IMR-90 (cell line): ENCODE measurements around the gene XPO6. TPM values are rescaled to one million over a fixed set of nuclear protein-coding genes. Genes with fewer than 3 reads are reported as not detected.

Experiments
- ATAC-seq: fragments of 200-7000 bp; cut with Tn5 transposase; 2 replicates; pipeline ENCODE4 v1.9.1; 2020; ENCODE audit warnings: low read depth, mild to moderate bottlenecking, moderate library complexity
- BruUV-seq: library from RNA; stranded (reverse); fragments of 400-500 nt; replicated peaks from 2 replicates; lab custom pipeline; 2021; lab: Mats Ljungman, UMichigan
- CTCF ChIA-PET: fragments of 300-600 bp; formaldehyde crosslinking; extraction: SDS; loops from one replicate; lab custom pipeline; 2021; ENCODE audit warnings: antibody characterized with exemption; lab: Yijun Ruan, JAX
- POLR2A ChIA-PET: fragments of 300-600 bp; sonication (Branson Sonifier 250); formaldehyde crosslinking; loops from one replicate; lab custom pipeline; 2022; ENCODE audit warnings: antibody characterized with exemption; ENCODE audit not compliant: unreplicated experiment; lab: Charles Lee
- DNase-seq: peaks from one replicate; pipeline ENCODE4 v3.0.0; 2013
- H2AFZ ChIP-seq: replicated peaks from 2 replicates; pipeline ENCODE3; 2013; ENCODE audit warnings: low read length, mild to moderate bottlenecking; ENCODE audit not compliant: poor library complexity
- H2AK5ac ChIP-seq: 2 replicates; pipeline ENCODE4 v1.6.1; 2013; ENCODE audit warnings: low read depth, low read length, inconsistent platforms
- H2AK9ac ChIP-seq: replicated peaks from 2 replicates; pipeline ENCODE3; 2013; ENCODE audit warnings: mild to moderate bottlenecking, low read depth, low read length, moderate library complexity; ENCODE audit not compliant: poor library complexity
- H2BK120ac ChIP-seq: 2 replicates; pipeline ENCODE4 v1.6.1; 2013; ENCODE audit warnings: low read depth, low read length, inconsistent platforms
- H2BK15ac ChIP-seq: 3 replicates; pipeline ENCODE4 v1.6.1; 2013; ENCODE audit warnings: low read depth, low read length, inconsistent platforms
- H2BK20ac ChIP-seq: 2 replicates; pipeline ENCODE4 v1.6.1; 2013; ENCODE audit warnings: low read depth, mild to moderate bottlenecking, inconsistent platforms, low read length, moderate library complexity
- H2BK5ac ChIP-seq: 2 replicates; pipeline ENCODE4 v1.6.1; 2013; ENCODE audit warnings: mild to moderate bottlenecking, low read depth, low read length, inconsistent platforms; ENCODE audit not compliant: poor library complexity, severe bottlenecking
- H3K14ac ChIP-seq: replicated peaks from 2 replicates; pipeline ENCODE4 v1.6.1; 2013; ENCODE audit warnings: low read depth, low read length, inconsistent platforms
- H3K18ac ChIP-seq: 2 replicates; pipeline ENCODE4 v1.6.1; 2013; ENCODE audit warnings: low read depth, low read length, control low read depth
- H3K23ac ChIP-seq: 2 replicates; pipeline ENCODE4 v1.6.1; 2013; ENCODE audit warnings: low read depth, low read length, inconsistent platforms
- H3K27ac ChIP-seq: 2 replicates; pipeline ENCODE4 v1.5.1; 2013; ENCODE audit warnings: mild to moderate bottlenecking, control low read depth, low read length; ENCODE audit not compliant: insufficient read depth
- H3K27me3 ChIP-seq: 2 replicates; pipeline ENCODE4 v1.6.1; 2013; ENCODE audit warnings: low read length; ENCODE audit not compliant: control insufficient read depth, insufficient read depth
- H3K36me3 ChIP-seq: 2 replicates; pipeline ENCODE4 v1.6.1; 2013; ENCODE audit warnings: low read length, mixed read lengths; ENCODE audit not compliant: control insufficient read depth, insufficient read depth
- H3K4ac ChIP-seq: 2 replicates; pipeline ENCODE4 v1.6.1; 2013; ENCODE audit warnings: low read depth, low read length, inconsistent platforms
- H3K4me1 ChIP-seq: 2 replicates; pipeline ENCODE4 v1.6.1; 2013; ENCODE audit warnings: low read length, mixed read lengths; ENCODE audit not compliant: control insufficient read depth, insufficient read depth
- H3K4me2 ChIP-seq: 2 replicates; pipeline ENCODE4 v1.6.1; 2013; ENCODE audit warnings: low read depth, mild to moderate bottlenecking, control low read depth, low read length, moderate library complexity
- H3K4me3 ChIP-seq: 2 replicates; pipeline ENCODE4 v1.5.1; 2013; ENCODE audit warnings: low read depth, mild to moderate bottlenecking, control low read depth, low read length, moderate library complexity; ENCODE audit not compliant: insufficient read depth
- H3K56ac ChIP-seq: 2 replicates; pipeline ENCODE4 v1.6.1; 2013; ENCODE audit warnings: low read length, inconsistent platforms; ENCODE audit not compliant: insufficient read depth; ENCODE audit errors: extremely low read depth
- H3K79me1 ChIP-seq, 2 experiments: 2 replicates each; pipeline ENCODE4 v1.6.1; 2013; ENCODE audit warnings: low read length in 2 of 2, inconsistent platforms in 1 of 2, low read depth in 1 of 2
- H3K9ac ChIP-seq: 2 replicates; pipeline ENCODE4 v1.6.1; 2013; ENCODE audit warnings: low read depth, low read length, control low read depth
- H3K9me1 ChIP-seq: 2 replicates; pipeline ENCODE4 v1.6.1; 2013; ENCODE audit warnings: low read length, inconsistent platforms; ENCODE audit not compliant: insufficient read depth
- H3K9me3 ChIP-seq: 2 replicates; pipeline ENCODE4 v1.6.1; 2013; ENCODE audit warnings: low read length; ENCODE audit not compliant: control insufficient read depth, insufficient read depth
- H4K20me1 ChIP-seq: 2 replicates; pipeline ENCODE4 v1.6.1; 2013; ENCODE audit warnings: low read length, inconsistent platforms; ENCODE audit not compliant: insufficient read depth
- H4K5ac ChIP-seq: 2 replicates; pipeline ENCODE4 v1.6.1; 2013; ENCODE audit warnings: mild to moderate bottlenecking, low read depth, low read length, control low read depth
- H4K8ac ChIP-seq, 2 experiments: 2 replicates each; pipeline ENCODE4 v1.6.1; 2013; ENCODE audit warnings: low read depth in 2 of 2, low read length in 2 of 2, control low read depth in 1 of 2, inconsistent platforms in 1 of 2
- H4K91ac ChIP-seq: 2 replicates; pipeline ENCODE4 v1.6.1; 2013; ENCODE audit warnings: low read depth, low read length, inconsistent platforms; ENCODE audit not compliant: insufficient read depth
- MAFK ChIP-seq: IDR thresholded peaks from 2 replicates; pipeline ENCODE4 v1.6.1; 2012; ENCODE audit warnings: low read depth, low read length, improper control_type of control experiment
- MXI1 ChIP-seq: IDR thresholded peaks from 2 replicates; pipeline ENCODE4 v1.6.1; 2012; ENCODE audit warnings: low read depth, mild to moderate bottlenecking, low read length, moderate library complexity, borderline replicate concordance
- WGBS, 2 experiments: methylation state at CpG; one replicate each; pipeline versions ENCODE4 v1.1.5 to v1.1.7; 2013; ENCODE audit warnings: missing lambda C conversion rate in 2 of 2; ENCODE audit not compliant: insufficient read length in 1 of 2; ENCODE audit errors: extremely low coverage in 2 of 2; 5-methylcytosine and 5-hydroxymethylcytosine counted together
- dilution Hi-C: fragments of 300-500 bp; cut with HindIII; formaldehyde crosslinking; loops from one replicate; pipeline ENCODE4 v1.14.3; 2018; ENCODE audit warnings: low sequenced_read_pairs; ENCODE audit not compliant: unreplicated experiment
- in situ Hi-C: fragments of 300-500 bp; cut with MboI; formaldehyde crosslinking; loops from 3 replicates; pipeline ENCODE4 v1.14.3; 2019; ENCODE audit warnings: low sequenced_read_pairs, inconsistent platforms, mixed read lengths
- intact Hi-C: fragments of 100-400 bp; cut with micrococcal nuclease; formaldehyde crosslinking; loops from 2 replicates; pipeline ENCODE4 v1.10.0; 2022
- polyA plus RNA-seq, 3 experiments: library from polyadenylated mRNA; depleted of rRNA; stranded (reverse); fragments of >200 nt; gene quantifications; 2 replicates each; pipeline ENCODE4 v1.2.3, GENCODE V29; 2012; ENCODE audit warnings: low replicate concordance in 1 of 3
- total RNA-seq: library from RNA; depleted of rRNA; stranded (reverse); fragments of >200 nt; gene quantifications from 2 replicates; pipeline ENCODE4 v1.2.3, GENCODE V29; 2012

XPO6 gene
- total and polyA plus RNA-seq, 2 of the 4 experiments (the other 2 are of a cell fraction) = 108 to 184 TPM

DNA sequence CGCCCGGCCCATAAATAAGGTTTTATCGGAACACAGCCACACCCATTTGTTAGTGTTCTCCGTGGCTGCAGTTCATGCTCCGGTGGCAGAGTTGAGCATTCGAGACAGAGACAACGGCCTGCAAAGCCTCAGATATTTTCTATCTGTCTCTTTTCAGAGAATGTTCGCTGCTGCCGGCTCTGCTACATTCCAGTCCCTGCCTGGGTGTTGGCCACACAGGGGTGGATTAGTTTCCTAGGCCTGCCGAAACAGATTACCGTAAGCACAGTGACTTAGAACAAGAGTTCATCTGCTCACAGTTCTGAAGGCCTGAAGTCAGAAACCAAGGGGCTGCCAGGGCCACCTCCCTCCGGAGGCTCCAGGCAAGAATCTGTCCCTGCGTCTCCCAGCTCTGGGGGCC is 129.1 kb downstream of the XPO6 start:
- H3K14ac ChIP-seq = no peak overlapping the region
- no TSS peak for BruUV-seq
- no peaks in the 10 kb centered on the region for H3K79me1 ChIP-seq
- no peak overlapping the region for H3K23ac ChIP-seq
- DNase-seq (no peak), ATAC-seq (no peak)
- no peaks in the 10 kb centered on the region for H3K9me1 ChIP-seq
- ChIA-PET CTCF (no interaction called here), POLR2A (interaction anchor here (0.6 kb wide), 1 partner anchor 127 kb away, joined by 10 read pairs; no protein-coding TSS in a partner anchor)
- H3K56ac ChIP-seq = no peak overlapping the region
- dilution Hi-C loops (no loop called here), in situ Hi-C loops (no loop called here), intact Hi-C loops (no loop called here)
- H3K4me2 ChIP-seq = no peak overlapping the region
- no peaks in the 10 kb centered on the region for H3K36me3 ChIP-seq
- H2AFZ ChIP-seq = no peak overlapping the region
- H2BK120ac ChIP-seq = no peak overlapping the region
- H3K18ac ChIP-seq = no peak overlapping the region
- H2BK5ac ChIP-seq = no peak overlapping the region
- WGBS, 2 experiments = 86% methylated on average over 7 of the region's 13 CpGs; no CpG with 5 or more reads in 1 of the 2 experiments
- H3K4me3 ChIP-seq = no peak overlapping the region
- no peak overlapping the region for H2BK15ac ChIP-seq
- no peak overlapping the region for H2AK5ac ChIP-seq
- H4K91ac ChIP-seq = no peak overlapping the region
- H4K8ac ChIP-seq = no peak overlapping the region
- H3K4me1 ChIP-seq = no peaks in the 10 kb centered on the region
- peaks cover 4% of the 10 kb centered on the region; the same call in 1 of the 2 replicates for H3K27me3 ChIP-seq
- TF ChIP-seq MXI1 = no peak
- no peak for TF ChIP-seq MAFK
- no peak overlapping the region for H2AK9ac ChIP-seq
- no peak overlapping the region for H2BK20ac ChIP-seq
- H3K9me3 ChIP-seq = no peaks in the 10 kb centered on the region
- H3K4ac ChIP-seq = no peak overlapping the region
- no peak overlapping the region for H3K27ac ChIP-seq
- H3K9ac ChIP-seq = no peak overlapping the region
- no peaks in the 10 kb centered on the region; the same call in 1 of the 2 replicates for H4K20me1 ChIP-seq
- no peak overlapping the region for H4K5ac ChIP-seq
